Neuronal stem cell (in vitro differentiated cells): ENCODE data around the gene UPF2.
"Not testable (repeated sequence)": the region's sequence is repeated elsewhere in the genome, so short reads cannot be mapped to it uniquely, and the experiment has no call there.

Experiments used
- DNase-seq: peaks from one replicate; pipeline ENCODE4 v3.0.0-alpha.2; 2013; ENCODE audit warnings: low spot score
- H2AFZ ChIP-seq: one replicate; pipeline ENCODE4 v1.6.1; 2013; ENCODE audit warnings: mild to moderate bottlenecking, low read length, inconsistent platforms
- H2AK5ac ChIP-seq: 2 replicates; pipeline ENCODE4 v1.6.1; 2013; ENCODE audit warnings: low read depth, mild to moderate bottlenecking, inconsistent platforms, low read length, moderate library complexity, mixed read lengths
- H2BK120ac ChIP-seq: 2 replicates; pipeline ENCODE4 v1.6.1; 2013; ENCODE audit warnings: low read depth, mild to moderate bottlenecking, inconsistent platforms, low read length, moderate library complexity, mixed read lengths
- H2BK12ac ChIP-seq: one replicate; pipeline ENCODE4 v1.6.1; 2013; ENCODE audit warnings: low read length, inconsistent platforms
- H2BK15ac ChIP-seq: 2 replicates; pipeline ENCODE4 v1.6.1; 2013; ENCODE audit warnings: mild to moderate bottlenecking, low read length, inconsistent platforms, mixed read lengths
- H2BK5ac ChIP-seq: one replicate; pipeline ENCODE4 v1.6.1; 2013; ENCODE audit warnings: inconsistent platforms, mild to moderate bottlenecking, low read length, moderate library complexity
- H3K14ac ChIP-seq: one replicate; pipeline ENCODE4 v1.6.1; 2013; ENCODE audit warnings: low read length, inconsistent platforms
- H3K18ac ChIP-seq: 2 replicates; pipeline ENCODE4 v1.6.1; 2013; ENCODE audit warnings: low read length, inconsistent platforms
- H3K23ac ChIP-seq: 2 replicates; pipeline ENCODE4 v1.6.1; 2013; ENCODE audit warnings: low read depth, mild to moderate bottlenecking, mixed read lengths, low read length, inconsistent platforms; ENCODE audit not compliant: poor library complexity
- H3K27ac ChIP-seq: replicated peaks from 3 replicates; pipeline ENCODE4 v1.5.1; 2013; ENCODE audit warnings: low read length, inconsistent platforms
- H3K27me3 ChIP-seq, 3 experiments: 2 replicates each; pipeline ENCODE4 v1.6.1; 2013; ENCODE audit warnings: low read length in 3 of 3, mild to moderate bottlenecking in 2 of 3, inconsistent platforms in 1 of 3, low read depth in 1 of 3, mixed read lengths in 1 of 3, moderate library complexity in 1 of 3; ENCODE audit not compliant: control insufficient read depth in 3 of 3, insufficient read depth in 3 of 3
- H3K36me3 ChIP-seq, 2 donors: replicated peaks in 1 of 2; 2 replicates each; pipeline ENCODE4 v1.6.1; 2013; ENCODE audit warnings: low read length in 2 of 2; ENCODE audit not compliant: control insufficient read depth in 2 of 2, insufficient read depth in 2 of 2
- H3K4ac ChIP-seq: 2 replicates; pipeline ENCODE4 v1.6.1; 2013; ENCODE audit warnings: inconsistent platforms, mild to moderate bottlenecking, low read length, moderate library complexity
- H3K4me1 ChIP-seq, 2 donors: 1 replicate in 1 of 2; 2 replicates in 1 of 2; pipeline ENCODE4 v1.6.1; 2013; ENCODE audit warnings: low read length in 2 of 2, low read depth in 1 of 2; ENCODE audit not compliant: control insufficient read depth in 2 of 2, insufficient read depth in 1 of 2
- H3K4me2 ChIP-seq: one replicate; pipeline ENCODE4 v1.6.1; 2013; ENCODE audit warnings: mild to moderate bottlenecking, low read length, inconsistent platforms; ENCODE audit not compliant: insufficient read depth, poor library complexity, severe bottlenecking
- H3K4me3 ChIP-seq, 2 donors: 2 replicates each; pipeline ENCODE4 v1.5.1; 2013; ENCODE audit warnings: low read length in 2 of 2, mild to moderate bottlenecking in 2 of 2, inconsistent platforms in 1 of 2, moderate library complexity in 1 of 2
- H3K79me1 ChIP-seq: one replicate; pipeline ENCODE4 v1.6.1; 2013; ENCODE audit warnings: low read depth, mild to moderate bottlenecking, inconsistent platforms, low read length, moderate library complexity
- H3K9ac ChIP-seq: one replicate; pipeline ENCODE4 v1.6.1; 2013; ENCODE audit warnings: mild to moderate bottlenecking, low read depth, low read length, inconsistent platforms; ENCODE audit not compliant: poor library complexity
- H3K9me3 ChIP-seq, 2 donors: replicated peaks in 1 of 2; 2 replicates each; pipeline versions ENCODE3 to v1.6.1; 2013; ENCODE audit warnings: low read length in 2 of 2, mild to moderate bottlenecking in 2 of 2, inconsistent platforms in 1 of 2, low read depth in 1 of 2, mixed read lengths in 1 of 2, moderate library complexity in 1 of 2; ENCODE audit not compliant: control insufficient read depth in 2 of 2, insufficient read depth in 1 of 2
- H4K8ac ChIP-seq: one replicate; pipeline ENCODE4 v1.6.1; 2013; ENCODE audit warnings: low read depth, mild to moderate bottlenecking, inconsistent platforms, low read length, moderate library complexity
- H4K91ac ChIP-seq: one replicate; pipeline ENCODE4 v1.6.1; 2013; ENCODE audit warnings: low read length, low read depth, mild to moderate bottlenecking, inconsistent platforms; ENCODE audit not compliant: poor library complexity
- WGBS, 2 donors: extraction: QIAGEN DNeasy Blood & Tissue Kit; methylation state at CpG; one replicate each; pipeline ENCODE4 v1.1.7; 2013; ENCODE audit warnings: missing lambda C conversion rate in 2 of 2, mixed read lengths in 1 of 2; ENCODE audit not compliant: insufficient read length in 2 of 2, insufficient replicate concordance in 1 of 2; ENCODE audit errors: extremely low coverage in 2 of 2; 5-methylcytosine and 5-hydroxymethylcytosine counted together

Gene UPF2

GRCh38 chr10:11893749-11894278 lies 148.8 kb downstream of the UPF2 start:
- Histone ChIP-seq H3K4me1 (peaks cover 0 to 1% of the 10 kb centered on the region in 2 donors), H2AFZ (no peak overlapping the region), H2BK12ac (no peak overlapping the region), H3K4ac (no peak overlapping the region), H3K27me3 (no peaks in the 10 kb centered on the region), H4K8ac (no peak overlapping the region), H3K79me1 (no peaks in the 10 kb centered on the region), H2BK120ac (no peak overlapping the region), H3K27ac (no peak overlapping the region), H2AK5ac (peak overlapping the region; percentile 10), H3K9ac (peak overlapping the region; percentile 50), H3K9me3 (no peaks in the 10 kb centered on the region), H2BK15ac (peak overlapping the region; percentile 45), H3K18ac (peak overlapping the region; percentile 81), H3K4me3 (no peak overlapping the region), H4K91ac (no peak overlapping the region), H3K14ac (no peak overlapping the region), H3K4me2 (no peak overlapping the region), H2BK5ac (no peak overlapping the region), H3K36me3 (no peaks in the 10 kb centered on the region), H3K23ac (peak overlapping the region; percentile 55)
- WGBS, 2 donors = no CpG with 5 or more reads among the region's 22 CpGs
- DNase-seq = no peak

GRCh38 chr10:11891776-11892486 lies 150.7 kb downstream of the UPF2 start:
- Histone ChIP-seq H2AK5ac (no peak overlapping the region), H3K14ac (no peak overlapping the region)
- WGBS, 2 donors = no CpG with 5 or more reads among the region's 22 CpGs

GRCh38 chr10:11889263-11889662 lies 153.3 kb downstream of the UPF2 start:
- no CpG with 5 or more reads among the region's 8 CpGs for WGBS, 2 donors
- not testable (repeated sequence) for H3K27me3 ChIP-seq, H3K23ac ChIP-seq, H3K9ac ChIP-seq, H3K9me3 ChIP-seq, H3K27ac ChIP-seq, H2BK12ac ChIP-seq, H3K79me1 ChIP-seq, H3K4me3 ChIP-seq, H2BK120ac ChIP-seq, H3K4me2 ChIP-seq, DNase-seq, H4K91ac ChIP-seq, H3K4me1 ChIP-seq, H3K18ac ChIP-seq, H2BK5ac ChIP-seq, H3K14ac ChIP-seq, H2BK15ac ChIP-seq, H3K36me3 ChIP-seq, H2AK5ac ChIP-seq, H2AFZ ChIP-seq, H3K4ac ChIP-seq, H4K8ac ChIP-seq

More at GRCh38 chr10:11891776-11892486, 150.7 kb downstream of the UPF2 start:
- H3K27ac ChIP-seq = no peak overlapping the region
- H2BK12ac ChIP-seq = no peak overlapping the region
- H3K4me1 ChIP-seq = no peaks in the 10 kb centered on the region
- H3K79me1 ChIP-seq = no peaks in the 10 kb centered on the region
- H3K9me3 ChIP-seq = no peaks in the 10 kb centered on the region
- H3K18ac ChIP-seq = no peak overlapping the region
- H2BK120ac ChIP-seq = no peak overlapping the region
- no peak overlapping the region for H4K8ac ChIP-seq
- peak overlapping the region; percentile 79 for H2AFZ ChIP-seq
- no peak overlapping the region for H3K9ac ChIP-seq
- no peaks in the 10 kb centered on the region for H3K27me3 ChIP-seq
- no peak overlapping the region for H3K23ac ChIP-seq
- no peak overlapping the region for H3K4me2 ChIP-seq
- H3K4me3 ChIP-seq = no peak overlapping the region
- no peak overlapping the region for H3K4ac ChIP-seq
- no peak overlapping the region for H2BK5ac ChIP-seq
- H4K91ac ChIP-seq = no peak overlapping the region
- DNase-seq = no peak
- H2BK15ac ChIP-seq = no peak overlapping the region
- no peaks in the 10 kb centered on the region for H3K36me3 ChIP-seq

- Histone ChIP-seq H3K4me1 (no peaks in the 10 kb centered on the region), H2BK15ac (no peak overlapping the region), H3K79me1 (no peaks in the 10 kb centered on the region), H2BK5ac (no peak overlapping the region), H3K27ac (no peak overlapping the region), H3K27me3 (no peaks in the 10 kb centered on the region), H4K8ac (no peak overlapping the region), H3K36me3 (no peaks in the 10 kb centered on the region), H3K9ac (no peak overlapping the region), H2BK120ac (no peak overlapping the region), H3K4me2 (no peak overlapping the region), H2BK12ac (peak overlapping the region; percentile 52), H2AFZ (no peak overlapping the region), H3K9me3 (no peaks in the 10 kb centered on the region), H3K4me3 (no peak overlapping the region), H3K4ac (peak overlapping the region; percentile 37), H4K91ac (no peak overlapping the region), H2AK5ac (peak overlapping the region; percentile 85), H3K14ac (peak overlapping the region; percentile 31), H3K18ac (peak overlapping the region; percentile 74), H3K23ac (peak overlapping the region; percentile 76)
- DNase-seq = no peak
- no CpG with 5 or more reads among the region's 16 CpGs for WGBS, 2 donors
These were observed 155.0 kb downstream of the UPF2 start for GRCh38 chr10:11887381-11888227.
